ENCODE data around the gene NTNG2. TPM values are rescaled to one million over a fixed set of nuclear protein-coding genes. Genes with fewer than 3 reads are reported as not detected.

NTNG2 gene
- total RNA-seq, 3 donors from 2014 or later, result under 0.01 to 1.9 (median 0.29) TPM

GRCh38 chr9:132166599-132166998 lies 4.7 kb downstream of the NTNG2 start:
- Histone ChIP-seq H3K9me3 (no peaks in the 10 kb centered on the region), H3K4me3 (no peak overlapping the region), H3K36me3 (no peaks in the 10 kb centered on the region), H3K27me3 (peaks cover 5 to 85% of the 10 kb centered on the region in 2 donors), H3K4me1 (peaks cover 5 to 8% of the 10 kb centered on the region in 2 donors), H3K27ac (no peak overlapping the region)
- TF ChIP-seq POLR2AphosphoS5 (IDR thresholded peaks at IDR 0.05) (no peak), CTCF (IDR thresholded peaks at IDR 0.05) (no peak), POLR2A (IDR thresholded peaks at IDR 0.05) (no peak)
- no peak for DNase-seq (ENCODE audit: low spot score in 2 of 2)
- intact Hi-C loops (cut with DNase I; ENCODE audit: low total_unique reads), result no loop called here

- no peak overlapping the region for H3K4me3 ChIP-seq
- no peak for TF ChIP-seq POLR2AphosphoS5 (IDR thresholded peaks at IDR 0.05)
- H3K4me1 ChIP-seq, result peaks cover 5 to 8% of the 10 kb centered on the region in 2 donors
- no peak for DNase-seq (ENCODE audit: low spot score in 2 of 2)
- H3K27me3 ChIP-seq, result peaks cover 5 to 84% of the 10 kb centered on the region in 2 donors
- intact Hi-C loops (cut with DNase I; ENCODE audit: low total_unique reads), result no loop called here
- H3K27ac ChIP-seq, result no peak overlapping the region
- no peaks in the 10 kb centered on the region for H3K9me3 ChIP-seq
- H3K36me3 ChIP-seq, result no peaks in the 10 kb centered on the region
Measured at GRCh38 chr9:132167192-132167591, 5.3 kb downstream of the NTNG2 start.

- TF ChIP-seq POLR2AphosphoS5 (IDR thresholded peaks at IDR 0.05) (no peak), POLR2A (IDR thresholded peaks at IDR 0.05) (no peak), CTCF (IDR thresholded peaks at IDR 0.05) (no peak)
- peaks cover 2 to 76% of the 10 kb centered on the region in 2 donors for H3K27me3 ChIP-seq
- H3K36me3 ChIP-seq, result no peaks in the 10 kb centered on the region
- no peak overlapping the region for H3K4me3 ChIP-seq
- no peak overlapping the region for H3K27ac ChIP-seq
- DNase-seq (ENCODE audit: low spot score in 2 of 2), result no peak
- H3K4me1 ChIP-seq, result peaks cover 0 to 6% of the 10 kb centered on the region in 2 donors
- intact Hi-C loops (cut with DNase I; ENCODE audit: low total_unique reads), result no loop called here
- H3K9me3 ChIP-seq, result no peaks in the 10 kb centered on the region
Measured at GRCh38 chr9:132168347-132168746, 6.5 kb downstream of the NTNG2 start.

GRCh38 chr9:132168851-132169250 lies 7.0 kb downstream of the NTNG2 start:
- H3K4me3 ChIP-seq, result no peak overlapping the region
- no peaks in the 10 kb centered on the region for H3K9me3 ChIP-seq
- H3K36me3 ChIP-seq, result no peaks in the 10 kb centered on the region
- TF ChIP-seq CTCF (IDR thresholded peaks at IDR 0.05) (no peak), POLR2AphosphoS5 (IDR thresholded peaks at IDR 0.05) (no peak), POLR2A (IDR thresholded peaks at IDR 0.05) (no peak)
- no peak for DNase-seq (ENCODE audit: low spot score in 2 of 2)
- H3K27ac ChIP-seq, result no peak overlapping the region
- intact Hi-C loops (cut with DNase I; ENCODE audit: low total_unique reads), result no loop called here
- peaks cover 0 to 71% of the 10 kb centered on the region in 2 donors for H3K27me3 ChIP-seq
- peaks cover 0 to 1% of the 10 kb centered on the region in 2 donors for H3K4me1 ChIP-seq

- Histone ChIP-seq H3K9me3 (no peaks in the 10 kb centered on the region), H3K4me3 (no peak overlapping the region), H3K4me1 (no peaks in the 10 kb centered on the region), H3K36me3 (no peaks in the 10 kb centered on the region), H3K27me3 (peaks cover 0 to 61% of the 10 kb centered on the region in 2 donors), H3K27ac (no peak overlapping the region)
- DNase-seq (ENCODE audit: low spot score in 2 of 2), result no peak
- TF ChIP-seq CTCF (IDR thresholded peaks at IDR 0.05), result peak in 2 of 3 donors; percentile 40 to 43
- no peak for TF ChIP-seq POLR2A (IDR thresholded peaks at IDR 0.05)
- TF ChIP-seq POLR2AphosphoS5 (IDR thresholded peaks at IDR 0.05), result no peak
- intact Hi-C loops (cut with DNase I; ENCODE audit: low total_unique reads), result no loop called here
Measured at GRCh38 chr9:132169672-132170392, 8.0 kb downstream of the NTNG2 start.
